ENCODE data around the gene HPX. TPM values are rescaled to one million over a fixed set of nuclear protein-coding genes. Genes with fewer than 3 reads are reported as not detected.

The HPX gene, protein sequence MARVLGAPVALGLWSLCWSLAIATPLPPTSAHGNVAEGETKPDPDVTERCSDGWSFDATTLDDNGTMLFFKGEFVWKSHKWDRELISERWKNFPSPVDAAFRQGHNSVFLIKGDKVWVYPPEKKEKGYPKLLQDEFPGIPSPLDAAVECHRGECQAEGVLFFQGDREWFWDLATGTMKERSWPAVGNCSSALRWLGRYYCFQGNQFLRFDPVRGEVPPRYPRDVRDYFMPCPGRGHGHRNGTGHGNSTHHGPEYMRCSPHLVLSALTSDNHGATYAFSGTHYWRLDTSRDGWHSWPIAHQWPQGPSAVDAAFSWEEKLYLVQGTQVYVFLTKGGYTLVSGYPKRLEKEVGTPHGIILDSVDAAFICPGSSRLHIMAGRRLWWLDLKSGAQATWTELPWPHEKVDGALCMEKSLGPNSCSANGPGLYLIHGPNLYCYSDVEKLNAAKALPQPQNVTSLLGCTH
- 10 to 100 TPM in 1 of 4 donors, 1 to 10 TPM in 1, not detected in 2; 8.7 to 17.6 TPM for total RNA-seq

DNA sequence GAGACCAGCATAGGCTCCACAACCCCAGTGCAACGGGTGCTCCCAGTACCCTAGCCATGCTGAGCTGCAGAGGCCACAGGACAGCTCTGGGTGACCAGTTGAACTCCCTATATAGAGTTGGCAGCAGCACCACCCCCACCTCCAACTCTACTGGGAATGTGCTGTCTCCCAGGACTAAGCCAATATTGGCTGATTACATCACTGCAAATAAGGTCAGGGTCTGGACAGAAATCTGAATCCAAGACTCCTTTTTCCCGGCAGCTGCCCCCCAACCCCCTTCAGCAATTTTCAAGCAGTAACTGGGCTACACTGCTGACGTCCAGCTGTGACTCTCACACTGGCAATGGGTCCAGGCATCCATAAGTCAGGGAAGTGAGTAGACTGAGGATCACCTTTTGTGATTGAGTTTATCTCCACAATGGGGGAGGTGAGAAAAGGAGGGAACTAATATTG is at the start of gene HPX:
HPX (minus strand) TSS at position 82 of the 453 bp plus-strand sequence; CDS start at position 58, 24 bp downstream.
- no peak for ATAC-seq
- Histone ChIP-seq H3K36me3 (no peaks in the 10 kb centered on the region), H3K9me3 (no peaks in the 10 kb centered on the region), H3K4me1 (no peaks in the 10 kb centered on the region), H3K27me3 (no peaks in the 10 kb centered on the region), H3K4me3 (no peak within 1 kb of the TSS), H3K27ac (no peak within 1 kb of the TSS)
- in situ Hi-C loops (cut with MboI; ENCODE audit: low sequenced_read_pairs in 4 of 4) (loop anchor here (5.0 to 10.0 kb wide), 2 partner anchors 64 to 66 kb away; no protein-coding TSS in a partner anchor), intact Hi-C loops (cut with DNase I; ENCODE audit: low total_unique reads) (loop anchor here (5.0 kb wide), 1 partner anchor 61 kb away; no protein-coding TSS in a partner anchor)
- no peak for DNase-seq
- TF ChIP-seq, protein P1, sequence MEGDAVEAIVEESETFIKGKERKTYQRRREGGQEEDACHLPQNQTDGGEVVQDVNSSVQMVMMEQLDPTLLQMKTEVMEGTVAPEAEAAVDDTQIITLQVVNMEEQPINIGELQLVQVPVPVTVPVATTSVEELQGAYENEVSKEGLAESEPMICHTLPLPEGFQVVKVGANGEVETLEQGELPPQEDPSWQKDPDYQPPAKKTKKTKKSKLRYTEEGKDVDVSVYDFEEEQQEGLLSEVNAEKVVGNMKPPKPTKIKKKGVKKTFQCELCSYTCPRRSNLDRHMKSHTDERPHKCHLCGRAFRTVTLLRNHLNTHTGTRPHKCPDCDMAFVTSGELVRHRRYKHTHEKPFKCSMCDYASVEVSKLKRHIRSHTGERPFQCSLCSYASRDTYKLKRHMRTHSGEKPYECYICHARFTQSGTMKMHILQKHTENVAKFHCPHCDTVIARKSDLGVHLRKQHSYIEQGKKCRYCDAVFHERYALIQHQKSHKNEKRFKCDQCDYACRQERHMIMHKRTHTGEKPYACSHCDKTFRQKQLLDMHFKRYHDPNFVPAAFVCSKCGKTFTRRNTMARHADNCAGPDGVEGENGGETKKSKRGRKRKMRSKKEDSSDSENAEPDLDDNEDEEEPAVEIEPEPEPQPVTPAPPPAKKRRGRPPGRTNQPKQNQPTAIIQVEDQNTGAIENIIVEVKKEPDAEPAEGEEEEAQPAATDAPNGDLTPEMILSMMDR (IDR thresholded peaks at IDR 0.05 in 4 of 5, conservative IDR thresholded peaks at IDR 0.05 in 1 of 5), result no peak
- no peak for TF ChIP-seq POLR2A (IDR thresholded peaks at IDR 0.05)

DNA sequence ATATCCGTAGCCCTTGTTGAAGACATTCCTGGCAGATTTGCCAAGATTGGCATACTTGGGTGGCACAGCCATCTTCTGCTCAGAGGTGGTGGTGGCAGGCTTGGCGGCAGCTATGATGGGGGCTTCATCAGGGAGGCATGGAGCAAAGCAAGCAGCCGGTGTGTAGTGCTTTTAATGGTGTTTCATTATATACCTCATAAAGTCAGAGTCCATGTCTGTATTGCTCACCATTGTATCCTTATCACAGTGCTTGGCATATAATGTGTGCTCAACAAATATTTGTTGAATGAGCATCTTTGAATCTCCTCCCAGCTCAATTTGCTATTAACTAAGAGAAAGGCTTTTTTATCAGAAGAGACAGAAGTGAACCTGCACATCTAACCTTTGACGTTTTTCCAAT is 48.5 kb upstream of the HPX start:
- TF ChIP-seq POLR2A (IDR thresholded peaks at IDR 0.05), result no peak
- TF ChIP-seq, protein P1 (IDR thresholded peaks at IDR 0.05 in 4 of 5, conservative IDR thresholded peaks at IDR 0.05 in 1 of 5), result no peak
- ATAC-seq (no peak), DNase-seq (no peak)
- no peaks in the 10 kb centered on the region for H3K9me3 ChIP-seq
- H3K27ac ChIP-seq, result no peak overlapping the region
- intact Hi-C loops (cut with DNase I; ENCODE audit: low total_unique reads), result no loop called here
- no peaks in the 10 kb centered on the region for H3K4me1 ChIP-seq
- no peaks in the 10 kb centered on the region for H3K27me3 ChIP-seq
- no peak overlapping the region for H3K4me3 ChIP-seq
- H3K36me3 ChIP-seq, result peaks cover 0 to 22% of the 10 kb centered on the region in 2 donors
- in situ Hi-C loops (cut with MboI; ENCODE audit: low sequenced_read_pairs in 4 of 4), result loop anchor here in 3 of 4 donors (25.0 kb wide), 1 partner anchor 252 kb away; the partner anchor contains the start of genes CNGA4 (in 3 of the 3) and FHIP1B (in 3 of the 3)

DNA sequence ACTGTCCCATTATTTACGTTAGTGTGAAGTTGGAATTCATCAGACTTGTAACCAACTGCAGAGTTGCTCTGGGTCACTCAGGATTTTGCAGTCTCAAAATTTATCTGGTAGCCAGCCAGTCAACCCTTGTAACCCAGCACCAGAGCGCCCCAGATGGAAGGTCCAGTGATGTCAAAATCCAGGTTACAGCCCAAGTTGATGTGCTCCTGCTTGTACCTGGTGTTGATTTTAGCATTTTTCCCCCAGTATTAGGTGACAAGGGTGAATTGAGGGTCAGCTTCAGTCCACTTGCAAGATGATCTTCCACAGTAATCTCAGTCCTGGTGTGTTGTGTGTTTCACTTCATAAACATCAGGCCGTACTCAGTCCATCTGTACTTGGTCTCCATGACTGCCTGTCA is 48.0 kb upstream of the HPX start:
- Histone ChIP-seq H3K9me3 (no peaks in the 10 kb centered on the region), H3K27ac (no peak overlapping the region), H3K27me3 (no peaks in the 10 kb centered on the region), H3K4me1 (no peaks in the 10 kb centered on the region), H3K36me3 (peaks cover 0 to 22% of the 10 kb centered on the region in 2 donors), H3K4me3 (no peak overlapping the region)
- in situ Hi-C loops (cut with MboI; ENCODE audit: low sequenced_read_pairs in 4 of 4) (loop anchor here in 3 of 4 donors (25.0 kb wide), 1 partner anchor 252 kb away; the partner anchor contains the start of genes CNGA4 (in 3 of the 3) and FHIP1B (in 3 of the 3)), intact Hi-C loops (cut with DNase I; ENCODE audit: low total_unique reads) (no loop called here)
- ATAC-seq (no peak), DNase-seq (no peak)
- no peak for TF ChIP-seq POLR2A (IDR thresholded peaks at IDR 0.05)
- TF ChIP-seq, protein P1 (IDR thresholded peaks at IDR 0.05 in 4 of 5, conservative IDR thresholded peaks at IDR 0.05 in 1 of 5), result no peak

DNA sequence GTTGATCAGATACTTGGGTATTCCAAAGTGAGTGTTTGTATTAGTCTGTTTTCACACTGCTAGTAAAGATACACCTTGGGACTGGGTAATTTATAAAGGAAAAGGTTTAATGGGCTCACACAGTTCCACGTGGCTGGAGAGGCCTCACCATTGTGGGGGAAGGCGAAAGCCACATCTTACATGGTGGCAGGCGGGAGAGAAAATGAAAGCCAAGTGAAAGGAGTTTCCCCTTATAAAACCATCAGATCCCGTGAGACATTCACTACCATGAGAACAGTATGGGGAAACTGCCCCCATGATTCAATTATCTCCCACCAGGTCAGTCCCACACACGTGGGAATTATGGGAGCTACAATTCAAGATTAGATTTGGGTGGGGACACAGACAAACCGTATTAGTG is 47.6 kb upstream of the HPX start:
- DNase-seq (no peak), ATAC-seq (no peak)
- Histone ChIP-seq H3K27me3 (no peaks in the 10 kb centered on the region), H3K27ac (no peak overlapping the region), H3K9me3 (no peaks in the 10 kb centered on the region), H3K4me1 (peaks cover 0 to 4% of the 10 kb centered on the region in 2 donors), H3K4me3 (no peak overlapping the region), H3K36me3 (peaks cover 0 to 26% of the 10 kb centered on the region in 2 donors)
- TF ChIP-seq, protein P1 (IDR thresholded peaks at IDR 0.05 in 4 of 5, conservative IDR thresholded peaks at IDR 0.05 in 1 of 5), result no peak
- no peak for TF ChIP-seq POLR2A (IDR thresholded peaks at IDR 0.05)
- intact Hi-C loops (cut with DNase I; ENCODE audit: low total_unique reads) (no loop called here), in situ Hi-C loops (cut with MboI; ENCODE audit: low sequenced_read_pairs in 4 of 4) (loop anchor here in 3 of 4 donors (25.0 kb wide), 1 partner anchor 251 kb away; the partner anchor contains the start of genes CNGA4 (in 3 of the 3) and FHIP1B (in 3 of the 3))
